GM19438 (cell line): ENCODE measurements around the gene ABHD13.
"Not testable (repeated sequence)": the region's sequence is repeated elsewhere in the genome, so short reads cannot be mapped to it uniquely, and the experiment has no call there.

ENCODE experiments used
- ATAC-seq: cut with Tn5 transposase; IDR thresholded peaks from one replicate; pipeline ENCODE4 v1.9.1; 2021; ENCODE audit warnings: low read depth; ENCODE audit not compliant: unreplicated experiment

ABHD13 gene

GRCh38 chr13:108220041-108220440 is 1.8 kb downstream of the ABHD13 start:
- no peak for ATAC-seq

GRCh38 chr13:108223687-108224503 is 5.7 kb downstream of the ABHD13 start:
- no peak for ATAC-seq

GRCh38 chr13:108225440-108225839 is 7.2 kb downstream of the ABHD13 start:
- ATAC-seq, result peak; percentile 56

- ATAC-seq, result no peak
Observed at GRCh38 chr13:108226184-108226583, 8.0 kb downstream of the ABHD13 start.

- ATAC-seq, result no peak
Observed at GRCh38 chr13:108227651-108228272, 9.6 kb downstream of the ABHD13 start.

GRCh38 chr13:108230377-108230776 is 12.2 kb downstream of the ABHD13 start:
- no peak for ATAC-seq

GRCh38 chr13:108249150-108249549 is 31.0 kb downstream of the ABHD13 start:
- ATAC-seq, result no peak

- ATAC-seq, result no peak
Observed at GRCh38 chr13:108257248-108257647, 39.1 kb downstream of the ABHD13 start.

- no peak for ATAC-seq
Observed at GRCh38 chr13:108263621-108264355, 45.6 kb downstream of the ABHD13 start.

GRCh38 chr13:108266321-108266990 is 48.3 kb downstream of the ABHD13 start:
- ATAC-seq, result no peak

- no peak for ATAC-seq
Observed at GRCh38 chr13:108267347-108267746, 49.2 kb downstream of the ABHD13 start.

- ATAC-seq, result not testable (repeated sequence)
Observed at GRCh38 chr13:108267855-108268254, 49.7 kb downstream of the ABHD13 start.

- no peak for ATAC-seq
Observed at GRCh38 chr13:108268466-108269112, 50.4 kb downstream of the ABHD13 start.

- ATAC-seq, result peak; percentile 67
Observed at GRCh38 chr13:108269601-108270328, 51.6 kb downstream of the ABHD13 start, which contains the start of gene TNFSF13B. TSS of gene TNFSF13B (plus strand) at chr13:108269718. CDS start at chr13:108269896, 178 bp downstream.

- ATAC-seq, result peak; percentile 4
Observed at GRCh38 chr13:108270442-108270841, 52.2 kb downstream of the ABHD13 start.

- ATAC-seq, result no peak
Observed at GRCh38 chr13:108272333-108272732, 54.1 kb downstream of the ABHD13 start.

- no peak for ATAC-seq
Observed at GRCh38 chr13:108273429-108274118, 55.4 kb downstream of the ABHD13 start.

GRCh38 chr13:108274718-108275117 is 56.5 kb downstream of the ABHD13 start:
- no peak for ATAC-seq

- ATAC-seq, result no peak
Observed at GRCh38 chr13:108276060-108276459, 57.9 kb downstream of the ABHD13 start.
